GM19239 (cell line): ENCODE data around the gene GNG12.

Experiments used
- DNase-seq: peaks from one replicate; pipeline ENCODE4 v3.0.0; 2011; ENCODE audit warnings: low spot score; ENCODE audit not compliant: insufficient read length
- FAIRE-seq: peaks from 2 replicates; lab custom pipeline; 2011; peaks lifted over from hg19 to GRCh38; lab: Jason Lieb, UNC

Gene GNG12

DNA sequence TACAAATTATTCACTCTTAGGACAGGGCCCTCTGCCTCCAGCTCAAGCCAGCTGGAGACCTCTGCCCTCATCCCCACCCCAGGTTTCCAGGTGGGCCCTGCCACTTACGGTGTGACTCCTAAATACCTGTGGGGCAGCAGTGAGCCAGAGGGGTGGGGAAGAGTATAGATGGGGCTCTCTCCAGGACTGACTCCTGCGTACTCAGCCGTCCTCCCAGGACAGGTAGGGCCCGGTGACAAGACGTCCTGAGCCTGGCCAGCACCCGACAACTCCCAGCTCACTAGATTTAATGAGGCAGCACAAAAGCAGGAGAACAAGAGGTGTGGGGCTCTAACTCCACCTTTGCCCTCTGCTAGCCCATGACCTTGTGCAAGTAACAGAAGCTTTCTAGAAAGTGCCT is 16.8 kb downstream of the GNG12 start:
- FAIRE-seq: no peak
- DNase-seq: no peak

GRCh38 chr1:67816095-67816475 is 17.2 kb downstream of the GNG12 start:
- DNase-seq: no peak
- FAIRE-seq: no peak

DNA sequence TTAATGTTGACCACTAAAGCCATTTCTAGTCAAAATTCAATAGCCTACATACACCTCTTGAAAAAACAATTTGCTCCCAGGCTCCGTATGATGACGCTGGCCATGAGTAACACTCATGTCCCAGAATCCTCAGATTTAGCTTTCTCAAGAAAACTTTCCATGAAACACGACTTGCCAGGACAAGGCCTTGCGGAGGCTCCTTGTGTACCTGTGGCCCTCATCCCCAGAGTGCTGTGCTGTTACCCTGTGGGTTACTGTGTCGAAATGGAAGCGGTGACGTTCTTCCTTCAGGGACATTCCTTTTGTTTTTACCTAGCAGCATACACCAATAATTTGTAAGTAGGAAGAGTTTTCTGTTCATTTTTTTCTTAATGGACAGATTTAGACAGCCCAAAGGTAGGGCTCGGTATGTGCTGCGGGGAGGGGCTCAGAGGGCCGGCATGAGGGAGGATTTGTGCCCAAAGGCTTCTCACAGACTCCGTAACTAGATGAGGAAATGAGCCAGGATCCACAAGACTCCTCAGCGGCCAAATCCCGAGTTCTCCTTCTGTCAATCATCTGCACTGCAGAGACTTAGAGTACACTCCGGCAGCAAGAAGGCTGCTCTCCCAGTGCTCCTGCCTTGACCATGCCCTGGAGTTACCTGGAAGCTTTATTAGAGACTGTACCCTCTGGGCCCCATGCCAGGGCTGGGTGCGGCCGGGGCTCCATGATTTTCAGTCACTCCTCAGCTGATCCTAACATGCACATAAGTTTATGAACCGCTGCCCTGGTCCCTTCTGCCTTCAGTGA is 17.8 kb downstream of the GNG12 start:
- FAIRE-seq (no peak), DNase-seq (no peak)

DNA sequence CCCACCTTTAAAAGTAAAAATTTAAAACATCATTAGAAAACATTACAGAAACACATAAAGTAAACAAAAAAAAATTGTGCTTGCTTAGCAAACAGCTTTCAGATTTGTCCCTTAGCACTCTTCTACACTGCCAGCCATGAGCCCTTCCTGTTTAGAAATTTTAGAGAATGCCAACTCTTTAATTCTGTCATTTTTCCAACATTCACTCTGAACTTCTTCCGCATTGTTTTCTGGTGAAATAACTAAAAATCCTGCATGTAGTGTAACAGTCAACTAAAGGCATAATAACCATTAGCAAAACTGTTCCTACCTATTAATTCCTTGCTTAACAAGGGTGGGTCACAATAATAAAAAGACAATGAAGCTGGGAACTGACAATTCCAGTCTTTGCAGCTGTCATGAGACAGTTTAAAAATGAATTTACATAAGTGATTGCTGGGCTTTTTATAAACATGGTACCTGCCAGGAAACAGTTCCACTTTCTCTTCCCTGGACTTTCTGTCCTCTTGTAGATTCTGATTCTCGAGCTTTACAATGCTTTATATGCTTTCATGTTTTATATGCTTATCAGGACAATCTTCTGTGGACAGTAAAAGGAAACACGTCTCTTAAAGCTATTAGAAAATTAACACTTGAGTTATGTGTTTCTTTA is 19.0 kb downstream of the GNG12 start:
- DNase-seq: no peak
- FAIRE-seq: no peak

DNA sequence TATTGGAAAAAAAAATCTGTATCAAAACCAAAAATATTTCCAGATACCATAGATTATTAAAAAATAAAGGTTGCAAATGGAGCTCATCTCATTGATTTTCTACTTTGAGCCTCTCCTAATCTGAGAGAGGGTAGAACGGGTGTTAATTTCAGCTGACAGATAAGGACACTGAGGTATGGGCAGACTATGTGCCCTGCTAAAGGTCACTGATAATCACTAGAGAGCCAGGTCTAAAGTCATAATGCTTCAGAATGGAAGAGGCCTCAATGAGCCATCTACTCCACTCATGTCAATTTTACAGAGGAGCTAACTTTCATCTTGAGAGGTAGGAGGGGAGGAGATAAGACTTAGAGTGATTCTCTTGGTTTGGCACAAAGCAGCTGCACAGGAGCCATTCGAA is 21.0 kb downstream of the GNG12 start:
- no peak for FAIRE-seq
- no peak for DNase-seq

- FAIRE-seq (no peak), DNase-seq (no peak)
Observed at GRCh38 chr1:67811781-67812180, 21.5 kb downstream of the GNG12 start.

DNA sequence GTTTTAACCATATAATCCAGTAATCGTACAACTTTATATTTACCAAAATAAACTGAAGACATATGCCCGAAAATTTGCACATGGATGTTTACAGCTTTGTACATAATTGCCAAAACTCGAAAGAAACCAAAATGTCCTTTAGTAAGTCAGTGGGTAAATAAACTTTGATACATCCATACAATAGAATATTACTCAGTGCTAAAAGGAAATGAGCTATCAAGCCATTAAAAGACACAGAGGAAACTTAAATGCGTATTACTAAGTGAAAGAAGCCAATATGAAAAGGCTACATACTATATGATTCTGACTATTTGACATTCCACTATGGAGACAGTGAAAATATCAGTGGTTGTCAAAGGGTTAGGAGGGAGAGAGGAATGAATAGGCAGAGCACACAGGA is 23.4 kb downstream of the GNG12 start:
- FAIRE-seq (no peak), DNase-seq (no peak)

DNA sequence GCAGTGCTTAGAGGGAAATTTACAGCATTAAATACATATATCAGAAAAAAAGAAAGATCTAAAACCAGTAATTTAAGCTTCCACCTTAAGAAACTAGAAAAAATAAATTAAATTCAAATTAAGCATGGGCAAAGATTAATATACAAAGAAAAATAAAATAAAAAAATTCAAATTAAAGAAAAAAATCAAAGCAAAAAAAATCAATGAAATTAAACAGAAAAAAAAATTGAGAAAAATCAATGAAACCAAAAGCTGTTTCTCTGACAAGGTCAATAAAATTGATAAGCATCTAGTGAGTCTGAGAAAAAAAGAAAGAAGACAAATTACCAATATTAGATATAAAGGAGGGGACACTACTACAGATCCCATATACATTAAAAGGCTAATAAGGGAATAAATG is 26.0 kb downstream of the GNG12 start:
- FAIRE-seq (no peak), DNase-seq (no peak)

DNA sequence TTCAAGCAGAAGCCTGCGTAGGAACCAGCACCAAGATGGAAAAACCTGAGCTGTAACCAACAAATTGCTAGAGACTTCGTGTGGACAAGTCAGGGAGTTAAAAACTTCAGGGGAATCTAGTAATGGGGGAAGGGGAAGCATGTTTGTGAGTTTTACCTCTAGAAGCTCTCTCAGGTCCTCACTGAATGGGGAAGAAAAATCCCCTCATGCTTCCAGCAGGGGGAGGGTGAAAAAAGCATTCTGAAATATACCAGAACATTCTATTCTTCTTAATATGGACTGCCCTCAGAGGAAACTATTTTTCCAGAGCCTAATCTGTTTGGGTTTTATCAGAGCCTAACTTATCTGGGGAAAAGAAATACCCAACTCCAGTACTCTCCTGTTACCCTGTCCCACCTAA is 28.6 kb downstream of the GNG12 start:
- FAIRE-seq: no peak
- DNase-seq: no peak

DNA sequence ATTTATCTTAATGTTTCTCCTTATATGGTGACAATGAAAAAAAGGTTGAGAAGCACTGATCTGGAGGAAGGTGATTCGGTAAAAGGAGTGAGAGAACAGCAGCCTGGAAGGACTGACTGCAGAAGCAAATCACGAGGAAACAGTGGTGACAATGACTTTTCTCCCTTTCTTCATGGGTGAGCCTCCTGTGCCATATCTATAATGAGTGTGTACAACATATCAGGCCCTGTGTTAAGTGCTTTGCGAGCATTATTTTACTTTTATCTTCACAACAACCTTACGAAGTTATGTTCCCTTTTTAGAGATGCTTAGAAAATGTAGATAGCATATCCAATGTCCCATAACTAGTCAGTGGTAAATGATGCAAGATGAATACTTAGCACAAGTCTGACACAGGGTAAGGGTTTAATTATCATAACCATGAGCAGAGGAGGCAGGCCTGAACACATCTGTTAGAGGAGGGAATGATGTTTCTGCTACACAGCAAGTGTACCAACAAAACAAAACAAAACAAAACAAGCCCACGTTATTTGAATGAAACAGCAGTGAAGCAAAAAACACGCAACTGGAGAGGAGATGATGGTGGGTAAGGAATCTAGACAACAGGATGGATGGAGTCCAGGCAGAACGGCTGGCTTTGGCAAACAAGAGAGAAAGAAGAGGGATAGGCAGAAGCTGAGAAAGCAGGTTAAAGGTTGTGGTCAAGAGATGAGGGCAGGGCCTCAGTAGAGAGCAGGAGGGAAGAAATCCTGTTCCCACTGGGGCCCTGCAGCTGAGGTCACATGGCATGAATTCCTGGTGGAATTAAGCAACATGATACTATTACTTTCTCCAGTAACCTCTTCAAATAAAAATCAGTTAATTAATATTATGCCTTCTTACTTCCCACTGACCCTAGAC is 29.6 kb downstream of the GNG12 start:
- FAIRE-seq (no peak), DNase-seq (no peak)

- FAIRE-seq: no peak
- no peak for DNase-seq
Observed at GRCh38 chr1:67802565-67802964, 30.7 kb downstream of the GNG12 start.

DNA sequence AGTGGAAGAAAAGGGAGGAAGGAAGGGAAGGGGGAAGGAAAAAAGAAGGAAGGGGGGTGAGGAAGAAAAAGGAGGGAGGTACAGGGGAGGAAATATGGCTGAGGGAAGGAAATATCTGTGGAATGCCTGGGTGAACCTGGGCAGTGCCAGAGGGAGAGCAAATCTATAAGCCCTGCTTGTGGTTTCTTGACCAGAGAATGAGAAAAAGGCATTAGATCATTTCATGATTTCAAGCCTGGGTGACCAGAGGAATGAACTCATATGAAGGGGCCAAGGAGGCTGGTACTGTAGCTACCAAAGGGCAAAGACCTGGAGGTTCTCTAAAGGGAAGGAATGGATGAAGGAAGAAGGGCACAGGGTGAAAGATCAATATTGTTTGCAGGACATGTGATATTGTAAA is 31.4 kb downstream of the GNG12 start:
- FAIRE-seq: no peak
- no peak for DNase-seq

DNA sequence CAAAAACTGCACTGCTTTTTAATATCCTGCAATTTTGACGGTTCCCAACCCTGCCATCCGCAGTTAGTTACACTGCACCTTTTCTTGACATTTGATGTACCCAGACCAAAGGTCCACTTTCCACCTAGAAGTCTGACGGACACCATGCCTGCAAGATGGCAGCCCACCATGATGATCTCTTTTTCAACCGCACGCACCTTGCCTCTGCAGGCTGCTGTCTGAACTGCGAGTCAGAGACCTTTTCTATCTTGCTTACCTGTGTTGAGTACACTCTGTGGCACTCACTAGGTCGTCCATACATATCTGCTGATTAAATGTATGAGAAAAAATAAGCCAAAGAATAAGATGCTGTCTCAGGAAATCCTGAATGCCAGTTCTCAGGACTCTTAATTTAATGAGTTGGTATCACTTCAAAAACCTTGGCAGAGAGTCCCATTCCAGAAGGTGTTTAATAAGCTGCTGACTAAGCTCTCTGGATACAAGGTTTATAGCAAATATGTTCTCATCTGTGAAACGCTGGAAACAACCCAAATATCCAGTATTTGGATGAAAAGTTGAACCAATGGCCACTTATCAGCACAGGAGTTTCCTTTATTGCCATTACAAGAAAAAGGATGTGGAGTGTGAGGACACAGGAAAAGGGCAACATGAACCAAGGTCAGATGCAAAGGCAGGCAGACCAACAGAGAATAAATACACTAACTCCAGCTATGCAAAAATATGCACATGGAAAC is 37.9 kb downstream of the GNG12 start:
- FAIRE-seq (no peak), DNase-seq (no peak)

DNA sequence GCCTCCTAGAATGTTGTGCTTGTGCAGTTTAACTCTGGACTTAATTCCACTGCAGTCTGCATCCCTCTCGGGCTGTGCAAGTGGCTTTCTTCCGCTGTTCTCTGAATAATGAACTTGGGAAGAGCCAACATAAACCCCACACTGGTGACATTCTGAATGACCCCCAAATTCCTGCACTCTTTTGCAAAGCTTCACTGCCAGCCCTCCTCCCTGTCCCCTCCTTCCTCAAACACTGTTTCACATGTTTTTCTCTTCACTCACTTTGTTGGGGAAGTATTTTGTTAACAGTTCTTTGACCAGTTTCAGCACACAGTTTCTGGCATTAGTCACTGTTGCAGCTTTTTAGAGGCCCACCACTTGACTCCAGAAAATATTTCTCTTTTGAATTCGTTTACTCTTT is 39.7 kb downstream of the GNG12 start:
- FAIRE-seq: no peak
- no peak for DNase-seq

DNA sequence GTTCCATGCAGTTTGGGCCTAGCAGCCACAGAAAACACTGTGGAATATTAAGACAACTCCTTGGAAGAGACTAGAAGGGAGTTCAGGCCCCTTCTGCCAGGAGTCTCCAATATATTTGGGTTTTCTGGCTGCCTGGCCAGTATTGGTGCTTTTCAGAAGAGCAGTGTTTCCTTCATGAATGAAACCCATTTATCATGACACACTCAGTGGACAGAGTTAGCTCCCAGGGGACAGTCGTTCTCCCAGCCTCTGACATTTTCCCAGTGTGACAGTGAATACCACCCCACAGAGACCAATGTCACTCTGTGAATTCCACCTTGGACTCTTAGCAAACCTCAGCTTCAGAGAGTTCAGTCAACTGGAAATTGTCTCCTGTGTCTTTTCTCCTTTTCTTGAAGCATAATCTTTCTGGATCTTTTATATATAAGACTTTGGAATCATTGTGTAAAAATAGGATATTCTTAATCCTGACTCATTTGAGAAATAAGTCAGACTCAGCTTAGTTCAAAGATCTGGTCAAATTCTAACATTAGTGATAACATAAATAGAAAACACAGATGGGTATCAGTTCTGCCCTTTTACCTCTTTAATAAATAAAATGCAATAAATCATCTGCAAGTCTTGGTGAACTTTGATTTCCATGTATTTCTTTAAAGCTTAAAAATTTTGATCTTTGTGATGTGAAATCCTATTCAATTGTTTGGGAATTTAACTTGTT is 40.4 kb downstream of the GNG12 start:
- DNase-seq: no peak
- no peak for FAIRE-seq

- FAIRE-seq (no peak), DNase-seq (no peak)
Observed at GRCh38 chr1:67792103-67792502, 41.2 kb downstream of the GNG12 start.

GRCh38 chr1:67791686-67792085 is 41.6 kb downstream of the GNG12 start:
- no peak for DNase-seq
- no peak for FAIRE-seq

- no peak for DNase-seq
- no peak for FAIRE-seq
Observed at GRCh38 chr1:67791261-67791660, 42.0 kb downstream of the GNG12 start.

GRCh38 chr1:67790201-67790692 is 43.0 kb downstream of the GNG12 start:
- no peak for DNase-seq
- FAIRE-seq: no peak

- FAIRE-seq: no peak
- no peak for DNase-seq
Observed at GRCh38 chr1:67789551-67789950, 43.7 kb downstream of the GNG12 start.
